Stimulated activated CD4-positive, alpha-beta T cell treated with anti-CD3 and anti-CD28 coated beads, Interleukin-2, amount 100 ng/mL, for 24 hours (primary cell): ENCODE measurements around the gene TTC33.
A peak's percentile ranks its signal among the peaks of the same experiment; 100 is the strongest.
"Not testable (repeated sequence)": the region's sequence is repeated elsewhere in the genome, so short reads cannot be mapped to it uniquely, and the experiment has no call there.

ENCODE experiments used
- DNase-seq, 2 donors: peaks; one replicate each; pipeline ENCODE4 v3.0.0-alpha.2; 2020

The TTC33 gene

DNA sequence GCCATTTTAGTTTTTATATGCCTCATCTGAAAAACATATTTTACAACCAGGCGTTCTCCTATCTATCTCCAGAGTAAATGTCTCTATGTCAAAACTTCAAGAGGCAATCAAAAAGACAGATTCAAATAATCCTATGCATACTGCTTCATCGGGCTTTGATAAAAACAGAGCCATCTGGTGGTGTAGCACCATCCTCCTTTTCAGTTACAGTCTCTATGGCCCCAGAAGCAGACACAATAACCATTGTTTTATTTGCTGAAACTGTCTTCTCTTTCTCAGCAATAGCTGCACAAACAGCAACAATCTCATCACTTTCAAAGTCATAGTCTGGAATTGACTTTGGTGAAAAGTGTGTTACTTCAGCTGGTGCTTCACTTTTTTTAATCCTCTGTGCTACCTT, 39.8 kb downstream of the TTC33 start:
- DNase-seq, result no peak

DNA sequence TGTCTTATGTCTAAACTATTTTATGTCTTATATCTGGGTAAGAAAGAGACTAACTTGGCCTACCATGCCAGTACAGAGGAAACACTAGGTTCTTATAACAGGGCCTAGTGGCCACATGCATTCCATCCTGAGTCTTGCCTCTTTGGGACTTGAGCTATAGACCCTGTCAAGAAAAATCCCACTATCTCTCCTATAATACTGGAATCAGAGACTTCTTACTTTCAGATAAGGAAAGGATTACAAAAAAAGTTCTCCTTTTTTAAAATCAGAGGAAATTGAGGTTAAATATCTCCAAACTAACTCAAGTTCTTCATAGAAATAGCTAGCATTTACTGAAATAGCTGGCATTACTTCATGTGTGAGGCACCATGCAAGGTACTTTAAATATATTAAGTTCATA, 41.8 kb downstream of the TTC33 start:
- no peak for DNase-seq

GRCh38 chr5:40710575-40710974, 45.2 kb downstream of the TTC33 start:
- DNase-seq, result not testable (repeated sequence)

GRCh38 chr5:40705484-40705883, 50.3 kb downstream of the TTC33 start:
- not testable (repeated sequence) for DNase-seq

DNA sequence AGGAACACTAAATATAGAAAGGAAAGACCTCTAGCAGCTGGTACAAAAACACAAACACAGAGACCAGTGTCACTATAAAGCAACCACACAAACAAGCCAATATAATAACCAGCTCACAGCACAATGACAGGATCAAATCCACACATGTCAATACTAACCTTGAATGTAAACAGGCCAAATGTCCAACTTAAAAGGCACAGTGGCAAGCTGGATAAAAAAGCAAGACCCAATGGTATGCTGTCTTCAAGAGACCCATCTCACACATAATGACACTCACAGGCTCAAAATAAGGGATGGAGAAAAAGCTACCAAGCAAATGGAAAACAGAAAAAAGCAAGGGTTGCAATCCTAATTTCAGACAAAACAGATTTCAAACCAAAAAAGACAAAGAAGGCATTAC, 53.7 kb downstream of the TTC33 start:
- DNase-seq, result not testable (repeated sequence)

GRCh38 chr5:40700116-40700782, 55.5 kb downstream of the TTC33 start:
- no peak for DNase-seq

DNA sequence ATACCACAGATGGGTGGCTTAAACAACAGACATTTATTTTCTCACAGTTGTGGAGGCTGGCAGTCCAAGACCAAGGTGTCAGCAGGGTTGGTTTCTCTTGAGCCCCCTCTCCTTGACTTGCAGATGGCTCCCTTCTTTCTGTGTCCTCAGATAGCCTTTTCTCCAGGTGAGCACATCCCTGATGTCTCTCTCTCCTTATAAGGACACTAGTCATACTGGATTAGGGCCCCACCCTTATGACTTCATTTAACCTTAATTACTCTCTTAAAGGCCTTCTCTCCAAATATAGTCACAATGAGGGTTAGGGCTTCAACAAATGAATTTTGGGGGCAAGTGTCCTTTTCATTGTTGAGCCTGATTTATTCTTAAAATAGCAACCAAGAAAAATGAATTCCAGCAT, 61.3 kb downstream of the TTC33 start:
- DNase-seq, result no peak

- no peak for DNase-seq
These were observed 63.9 kb downstream of the TTC33 start for GRCh38 chr5:40691894-40692293.

DNA sequence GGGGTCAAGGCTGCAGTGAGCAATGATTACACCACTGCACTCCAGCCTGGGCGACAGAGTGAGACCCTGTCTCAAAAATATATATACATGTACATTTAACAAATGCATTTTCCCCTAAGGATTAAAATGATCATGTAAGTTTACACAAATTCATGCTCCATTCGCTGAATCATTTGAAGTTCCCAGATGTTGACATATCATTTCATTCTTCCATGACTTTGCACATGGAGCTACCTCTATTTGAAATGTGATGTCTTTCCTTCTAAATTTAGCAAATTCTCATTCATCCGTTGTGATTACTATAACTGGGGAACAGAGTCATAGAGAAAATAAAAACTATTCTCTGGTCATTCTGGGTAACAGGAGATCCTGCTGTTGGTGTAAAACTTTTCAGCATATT, 65.5 kb downstream of the TTC33 start:
- DNase-seq, result no peak

- DNase-seq, result peak in 1 of 2 donors; percentile 57
These were observed 66.3 kb downstream of the TTC33 start for GRCh38 chr5:40689438-40689837.

GRCh38 chr5:40688996-40689395, 66.8 kb downstream of the TTC33 start:
- no peak for DNase-seq

GRCh38 chr5:40688127-40688761, 67.5 kb downstream of the TTC33 start:
- DNase-seq, result peak; percentile 85 to 90

DNA sequence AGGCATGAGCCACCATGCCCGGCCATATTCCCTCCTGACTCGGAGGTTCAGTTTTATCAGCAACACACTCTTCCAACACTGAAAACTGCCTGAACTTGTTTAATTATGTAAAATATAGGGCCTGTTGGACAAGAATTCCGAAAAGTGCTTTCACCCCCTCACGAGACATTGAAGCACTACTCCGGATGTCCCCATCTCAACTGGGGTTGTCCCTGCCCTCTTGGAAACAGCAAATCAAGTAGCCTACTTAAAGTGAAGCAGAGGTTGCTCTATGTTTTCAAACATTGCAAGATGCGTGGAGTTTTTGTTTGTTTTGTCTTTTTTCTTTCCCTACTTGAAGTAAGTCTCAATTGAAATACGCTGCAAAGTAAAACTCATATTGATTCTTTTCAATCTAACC, 68.4 kb downstream of the TTC33 start:
- peak in 1 of 2 donors; percentile 43 for DNase-seq

GRCh38 chr5:40685976-40686486, 69.7 kb downstream of the TTC33 start:
- no peak for DNase-seq

- DNase-seq, result no peak
These were observed 70.6 kb downstream of the TTC33 start for GRCh38 chr5:40685193-40685592.

- DNase-seq, result no peak
These were observed 72.5 kb downstream of the TTC33 start for GRCh38 chr5:40683305-40683704.

GRCh38 chr5:40682154-40683017, 73.4 kb downstream of the TTC33 start:
- DNase-seq, result no peak

DNA sequence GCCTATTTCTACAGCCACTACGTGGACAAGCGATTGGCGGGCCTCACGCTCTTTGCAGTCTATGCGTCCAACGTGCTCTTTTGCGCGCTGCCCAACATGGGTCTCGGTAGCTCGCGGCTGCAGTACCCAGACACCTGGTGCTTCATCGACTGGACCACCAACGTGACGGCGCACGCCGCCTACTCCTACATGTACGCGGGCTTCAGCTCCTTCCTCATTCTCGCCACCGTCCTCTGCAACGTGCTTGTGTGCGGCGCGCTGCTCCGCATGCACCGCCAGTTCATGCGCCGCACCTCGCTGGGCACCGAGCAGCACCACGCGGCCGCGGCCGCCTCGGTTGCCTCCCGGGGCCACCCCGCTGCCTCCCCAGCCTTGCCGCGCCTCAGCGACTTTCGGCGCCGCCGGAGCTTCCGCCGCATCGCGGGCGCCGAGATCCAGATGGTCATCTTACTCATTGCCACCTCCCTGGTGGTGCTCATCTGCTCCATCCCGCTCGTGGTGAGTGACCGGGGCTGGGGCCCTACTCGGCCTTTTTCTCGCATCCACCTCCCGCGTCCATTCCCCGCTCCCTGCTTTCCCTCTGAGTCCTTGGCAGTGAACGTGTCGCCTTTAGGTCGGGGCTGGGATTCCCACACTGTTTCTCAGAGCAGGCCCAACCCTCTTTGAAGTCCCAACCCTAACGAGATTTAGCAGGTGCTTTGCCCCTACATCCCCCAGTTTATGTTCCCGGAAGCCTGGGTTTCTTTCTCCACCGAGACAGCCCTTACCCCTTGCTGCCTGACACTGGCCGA, 74.2 kb downstream of the TTC33 start:
- DNase-seq, result peak; percentile 57

- DNase-seq, result peak; percentile 57 to 58
These were observed 74.9 kb downstream of the TTC33 start for GRCh38 chr5:40680741-40681362.

GRCh38 chr5:40679913-40680681, 75.7 kb downstream of the TTC33 start, which contains the start of gene PTGER4:
Gene PTGER4 (plus strand): TSS chr5:40679915. CDS start chr5:40680994, 1,079 bp downstream.
- peak; percentile 46 to 49 for DNase-seq
